GM12878 (cell line): Measurements from ENCODE around the gene TNRC6C. TPM values are rescaled to one million over a fixed set of nuclear protein-coding genes. Genes with fewer than 3 reads are reported as not detected.
"Not testable (repeated sequence)": the region's sequence is repeated elsewhere in the genome, so short reads cannot be mapped to it uniquely, and the experiment has no call there.

Experiments
- ATAC-seq: fragments of 200-7000 bp; cut with Tn5 transposase; 3 replicates; pipeline ENCODE4 v1.9.1; 2020; ENCODE audit warnings: mild to moderate bottlenecking, moderate library complexity
- BruUV-seq: library from RNA; stranded (reverse); fragments of 400-500 nt; replicated peaks from 2 replicates; lab custom pipeline; 2021; lab: Mats Ljungman, UMichigan
- CTCF ChIA-PET: fragments of 300-600 bp; sonication (Branson Sonifier 250); formaldehyde crosslinking; extraction: SDS; loops from one replicate; lab custom pipeline; 2021; ENCODE audit warnings: inconsistent platforms; lab: Yijun Ruan, JAX
- POLR2A ChIA-PET: fragments of 350-600 bp; formaldehyde crosslinking; extraction: SDS; loops from one replicate; lab custom pipeline; 2021; ENCODE audit warnings: inconsistent platforms; lab: Charles Lee
- RAD21 ChIA-PET: fragments of 300-600 bp; sonication (Branson Sonifier 250); formaldehyde crosslinking; loops from one replicate; lab custom pipeline; 2023; ENCODE audit warnings: antibody characterized with exemption; ENCODE audit not compliant: unreplicated experiment; lab: Charles Lee
- SMC1A ChIA-PET: fragments of 300-600 bp; sonication (Branson Sonifier 250); formaldehyde crosslinking; loops from one replicate; lab custom pipeline; 2023; ENCODE audit not compliant: unreplicated experiment, uncharacterized antibody; lab: Charles Lee
- DNase-seq: peaks from one replicate; pipeline ENCODE4 v3.0.0-alpha.2; 2011; ENCODE audit warnings: low read depth, low spot score
- FAIRE-seq: peaks from 3 replicates; lab custom pipeline; 2011; peaks lifted over from hg19 to GRCh38; lab: Jason Lieb, UNC
- H2AFZ ChIP-seq: 2 replicates; pipeline ENCODE4 v1.6.0; 2011; ENCODE audit warnings: low read depth, low read length, control low read depth; ENCODE audit not compliant: control insufficient read depth
- H3K27ac ChIP-seq: 2 replicates; pipeline ENCODE4 v1.5.1; 2011; ENCODE audit warnings: control low read depth; ENCODE audit not compliant: control insufficient read depth, insufficient read depth
- H3K27me3 ChIP-seq, 2 experiments: replicated peaks in 1 of 2; 2 replicates each; pipeline versions ENCODE4 v1.6.0 to v1.6.1; 2011; ENCODE audit warnings: low read length in 1 of 2; ENCODE audit not compliant: control insufficient read depth in 2 of 2, insufficient read depth in 2 of 2
- H3K36me3 ChIP-seq, 2 experiments: 2 replicates each; pipeline ENCODE4 v1.5.1; 2011; ENCODE audit warnings: low read length in 1 of 2; ENCODE audit not compliant: control insufficient read depth in 2 of 2, insufficient read depth in 2 of 2
- H3K4me1 ChIP-seq: 2 replicates; pipeline ENCODE4 v1.6.1; 2011; ENCODE audit warnings: mild to moderate bottlenecking, low read length, moderate library complexity, mixed read lengths; ENCODE audit not compliant: control insufficient read depth, insufficient read depth
- H3K4me2 ChIP-seq: 2 replicates; pipeline ENCODE4 v1.6.0; 2011; ENCODE audit warnings: control low read depth; ENCODE audit not compliant: control insufficient read depth, insufficient read depth
- H3K4me3 ChIP-seq: fragments of 200-600 bp; sonication (generic); 2 replicates; pipeline ENCODE4 v1.5.1; 2016
- H3K79me2 ChIP-seq: 2 replicates; pipeline ENCODE4 v1.6.0; 2011; ENCODE audit warnings: low read length; ENCODE audit not compliant: control insufficient read depth, insufficient read depth
- H3K9ac ChIP-seq: 2 replicates; pipeline ENCODE4 v1.8.0; 2011; ENCODE audit warnings: low read length, control low read depth, mixed read lengths; ENCODE audit not compliant: control insufficient read depth, insufficient read depth
- H3K9me3 ChIP-seq: replicated peaks from 3 replicates; pipeline ENCODE4 v1.5.1; 2011; ENCODE audit warnings: mild to moderate bottlenecking, low read length; ENCODE audit not compliant: control insufficient read depth, insufficient read depth
- H4K20me1 ChIP-seq: 2 replicates; pipeline ENCODE4 v1.6.0; 2011; ENCODE audit not compliant: control insufficient read depth, insufficient read depth
- BRCA1 ChIP-seq: IDR thresholded peaks from 2 replicates; pipeline ENCODE4 v1.6.1; 2011; ENCODE audit warnings: low read depth, low read length, improper control_type of control experiment
- GABPA ChIP-seq: IDR thresholded peaks from 2 replicates; pipeline ENCODE4 v1.6.1; 2014; ENCODE audit warnings: antibody characterized with exemption, low read depth, mild to moderate bottlenecking, inconsistent platforms
- HDAC2 ChIP-seq: fragments of 200-600 bp; sonication (generic); IDR thresholded peaks from 2 replicates; pipeline ENCODE4 v1.6.1; 2017
- MYB ChIP-seq: fragments of 150-350 bp; IDR thresholded peaks from 2 replicates; pipeline ENCODE4 v1.6.1; 2014; ENCODE audit warnings: mild to moderate bottlenecking, low read depth, low read length, borderline replicate concordance
- NFIC ChIP-seq: IDR thresholded peaks from 2 replicates; pipeline ENCODE4 v1.6.1; 2012; ENCODE audit warnings: low read depth, mild to moderate bottlenecking, inconsistent platforms, low read length, moderate library complexity
- NR2F1 ChIP-seq: fragments of 450-650 bp; conservative IDR thresholded peaks from 2 replicates; pipeline ENCODE4 v1.6.1; 2017; ENCODE audit warnings: mild to moderate bottlenecking
- RAD21 ChIP-seq: IDR thresholded peaks from 2 replicates; pipeline ENCODE4 v1.6.1; 2011; ENCODE audit warnings: mild to moderate bottlenecking, low read depth, low read length, moderate library complexity; ENCODE audit not compliant: insufficient read depth
- SMARCA5 ChIP-seq: fragments of 450-650 bp; IDR thresholded peaks from 2 replicates; pipeline ENCODE4 v1.6.1; 2017; ENCODE audit warnings: mild to moderate bottlenecking
- ZZZ3 ChIP-seq: IDR thresholded peaks from 2 replicates; pipeline ENCODE4 v1.6.1; 2011; ENCODE audit warnings: low read depth; ENCODE audit not compliant: control insufficient read depth, insufficient read length
- WGBS: methylation state at CpG from one replicate; pipeline ENCODE4 v1.1.6; 2016; ENCODE audit warnings: low lambda C conversion rate; ENCODE audit not compliant: insufficient replicate concordance, insufficient coverage; ENCODE audit errors: missing lambda C conversion rate; 5-methylcytosine and 5-hydroxymethylcytosine counted together
- in situ Hi-C: fragments of 300-500 bp; cut with MboI; formaldehyde crosslinking; loops from 9 replicates; pipeline ENCODE4 v1.14.3; 2018; ENCODE audit warnings: mixed read lengths
- intact Hi-C: fragments of 100-400 bp; cut with micrococcal nuclease; formaldehyde crosslinking; loops from one replicate; pipeline ENCODE4 v1.14.2; 2022; ENCODE audit not compliant: unreplicated experiment
- polyA plus RNA-seq, 11 experiments: library from polyadenylated mRNA; depleted of rRNA in 4 of 11; unstranded in 6 of 11; stranded (reverse) in 5 of 11; fragments of >200 nt; fragmentation: Nextera tagmentation in 4 of 11; fragmentation: Illumina TruSeq in 1 of 11; extraction: Ambion mirVana in 4 of 11; extraction: Trizol in 1 of 11; gene quantifications; 1 replicate in 1 of 11; 2 replicates in 10 of 11; pipeline versions ENCODE4 v1.2.1 to v1.2.3, GENCODE V29; 2011 to 2016; ENCODE audit warnings: inconsistent platforms in 2 of 11, missing spikeins in 2 of 11, low read depth in 1 of 11
- total RNA-seq, 4 experiments: library from RNA; depleted of rRNA in 3 of 4; stranded (reverse); fragments of >200 nt in 3 of 4; fragmentation: Illumina TruSeq in 1 of 4; extraction: Trizol in 1 of 4; gene quantifications; 2 replicates each; pipeline versions ENCODE4 v1.2.1 to v1.2.3, GENCODE V29; 2013 to 2021
- TF ChIP-seq, protein P1 (sequence below): fragments of 450-650 bp; IDR thresholded peaks from 2 replicates; pipeline ENCODE4 v1.6.1; 2017; ENCODE audit warnings: mild to moderate bottlenecking
- TF ChIP-seq, protein P2 (sequence below): fragments of 450-650 bp; IDR thresholded peaks from 2 replicates; pipeline ENCODE4 v1.6.1; 2016; ENCODE audit warnings: mild to moderate bottlenecking
- TF ChIP-seq, protein P3 (sequence below): IDR thresholded peaks from 2 replicates; pipeline ENCODE4 v1.6.1; 2011; ENCODE audit warnings: low read depth, mild to moderate bottlenecking, low read length, moderate library complexity, borderline replicate concordance; ENCODE audit errors: extremely low read depth
- TF ChIP-seq, protein P4 (sequence below): IDR thresholded peaks from 2 replicates; pipeline ENCODE4 v1.6.1; 2012; ENCODE audit warnings: low read depth, low read length, improper control_type of control experiment

TNRC6C gene
- total and polyA plus RNA-seq, 10 of the 15 experiments (the other 5 are each of a cell fraction or from before 2014, with no cell fraction given), result 0.40 to 6.1 (median 0.96) TPM

DNA sequence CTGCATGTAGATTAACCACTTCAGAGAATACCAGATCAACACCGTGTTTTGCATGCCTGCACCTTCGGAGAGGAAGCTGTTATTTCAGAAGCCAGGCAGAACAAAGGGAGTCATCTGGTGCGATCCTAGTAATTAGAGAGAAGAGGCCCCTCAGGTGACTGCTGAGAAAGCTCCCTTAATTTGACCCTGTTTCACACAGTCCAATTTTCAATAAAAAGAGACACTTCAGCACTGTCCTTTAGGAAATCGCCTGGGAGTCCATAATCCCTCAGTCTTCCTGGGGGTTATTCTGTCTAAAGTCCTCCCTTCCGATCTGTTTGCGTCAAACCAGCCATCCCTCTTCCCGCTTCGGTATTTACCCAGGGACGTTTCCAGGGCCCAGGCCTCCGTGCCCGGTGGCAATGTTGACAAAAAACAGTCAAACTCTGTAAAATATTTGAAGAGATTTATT, 23.4 kb upstream of the TNRC6C start:
- Histone ChIP-seq H3K4me1 (no peaks in the 10 kb centered on the region), H3K79me2 (no peaks in the 10 kb centered on the region), H3K4me3 (no peak overlapping the region), H2AFZ (no peak overlapping the region), H3K27ac (no peak overlapping the region), H3K9me3 (no peaks in the 10 kb centered on the region), H4K20me1 (no peaks in the 10 kb centered on the region), H3K36me3 (no peaks in the 10 kb centered on the region), H3K27me3 (peaks cover 1 to 2% of the 10 kb centered on the region in 2 experiments; a peak in 2 of 4 replicates), H3K4me2 (no peak overlapping the region), H3K9ac (no peak overlapping the region)
- ChIA-PET SMC1A (no interaction called here), CTCF (no interaction called here), RAD21 (no interaction called here), POLR2A (no interaction called here)
- ATAC-seq, result no peak
- WGBS, result 44% methylated on average over 11 of the region's 11 CpGs
- no peak for DNase-seq
- TF ChIP-seq HDAC2 (no peak), NFIC (no peak), SMARCA5 (no peak), ZZZ3 (no peak), RAD21 (no peak), GABPA (no peak), BRCA1 (no peak), NR2F1 (no peak), MYB (no peak)
- TF ChIP-seq, protein P1, sequence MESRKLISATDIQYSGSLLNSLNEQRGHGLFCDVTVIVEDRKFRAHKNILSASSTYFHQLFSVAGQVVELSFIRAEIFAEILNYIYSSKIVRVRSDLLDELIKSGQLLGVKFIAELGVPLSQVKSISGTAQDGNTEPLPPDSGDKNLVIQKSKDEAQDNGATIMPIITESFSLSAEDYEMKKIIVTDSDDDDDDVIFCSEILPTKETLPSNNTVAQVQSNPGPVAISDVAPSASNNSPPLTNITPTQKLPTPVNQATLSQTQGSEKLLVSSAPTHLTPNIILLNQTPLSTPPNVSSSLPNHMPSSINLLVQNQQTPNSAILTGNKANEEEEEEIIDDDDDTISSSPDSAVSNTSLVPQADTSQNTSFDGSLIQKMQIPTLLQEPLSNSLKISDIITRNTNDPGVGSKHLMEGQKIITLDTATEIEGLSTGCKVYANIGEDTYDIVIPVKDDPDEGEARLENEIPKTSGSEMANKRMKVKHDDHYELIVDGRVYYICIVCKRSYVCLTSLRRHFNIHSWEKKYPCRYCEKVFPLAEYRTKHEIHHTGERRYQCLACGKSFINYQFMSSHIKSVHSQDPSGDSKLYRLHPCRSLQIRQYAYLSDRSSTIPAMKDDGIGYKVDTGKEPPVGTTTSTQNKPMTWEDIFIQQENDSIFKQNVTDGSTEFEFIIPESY, result no peak
- TF ChIP-seq, protein P2, sequence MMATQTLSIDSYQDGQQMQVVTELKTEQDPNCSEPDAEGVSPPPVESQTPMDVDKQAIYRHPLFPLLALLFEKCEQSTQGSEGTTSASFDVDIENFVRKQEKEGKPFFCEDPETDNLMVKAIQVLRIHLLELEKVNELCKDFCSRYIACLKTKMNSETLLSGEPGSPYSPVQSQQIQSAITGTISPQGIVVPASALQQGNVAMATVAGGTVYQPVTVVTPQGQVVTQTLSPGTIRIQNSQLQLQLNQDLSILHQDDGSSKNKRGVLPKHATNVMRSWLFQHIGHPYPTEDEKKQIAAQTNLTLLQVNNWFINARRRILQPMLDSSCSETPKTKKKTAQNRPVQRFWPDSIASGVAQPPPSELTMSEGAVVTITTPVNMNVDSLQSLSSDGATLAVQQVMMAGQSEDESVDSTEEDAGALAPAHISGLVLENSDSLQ, result no peak
- TF ChIP-seq, protein P3, sequence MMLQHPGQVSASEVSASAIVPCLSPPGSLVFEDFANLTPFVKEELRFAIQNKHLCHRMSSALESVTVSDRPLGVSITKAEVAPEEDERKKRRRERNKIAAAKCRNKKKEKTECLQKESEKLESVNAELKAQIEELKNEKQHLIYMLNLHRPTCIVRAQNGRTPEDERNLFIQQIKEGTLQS, result no peak
- TF ChIP-seq, protein P4, sequence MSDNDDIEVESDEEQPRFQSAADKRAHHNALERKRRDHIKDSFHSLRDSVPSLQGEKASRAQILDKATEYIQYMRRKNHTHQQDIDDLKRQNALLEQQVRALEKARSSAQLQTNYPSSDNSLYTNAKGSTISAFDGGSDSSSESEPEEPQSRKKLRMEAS, result no peak
- no TSS peak for BruUV-seq
- intact Hi-C loops (no loop called here), in situ Hi-C loops (no loop called here)
- FAIRE-seq, result no peak

DNA sequence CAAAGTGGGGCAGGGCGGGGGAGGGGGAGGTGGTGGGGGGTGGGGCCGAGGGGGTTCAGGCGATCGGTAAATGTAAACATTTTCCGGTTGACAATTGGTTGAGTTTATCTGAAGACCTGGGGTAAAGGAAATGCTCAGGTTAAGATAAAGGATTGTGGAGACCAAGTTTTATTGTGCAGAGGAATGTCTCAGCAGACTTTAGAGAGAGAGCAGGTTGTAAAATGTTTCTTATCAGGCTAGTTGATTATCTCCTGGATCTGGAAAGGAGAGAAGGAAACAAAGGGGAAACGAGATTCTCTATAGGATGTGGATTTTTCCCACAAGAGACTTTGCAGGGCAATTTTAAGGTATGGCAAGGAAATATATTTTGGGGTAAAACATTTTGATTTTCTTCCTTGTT, 22.8 kb upstream of the TNRC6C start:
- WGBS, result 34% methylated on average over 6 of the region's 6 CpGs
- RAD21 ChIA-PET, ATAC-seq, FAIRE-seq, in situ Hi-C loops, SMC1A ChIA-PET, H4K20me1 ChIP-seq, DNase-seq, H3K4me2 ChIP-seq, H2AFZ ChIP-seq, H3K27me3 ChIP-seq, POLR2A ChIA-PET, H3K9me3 ChIP-seq, H3K79me2 ChIP-seq, intact Hi-C loops, H3K4me1 ChIP-seq, H3K9ac ChIP-seq, H3K4me3 ChIP-seq, H3K27ac ChIP-seq, BruUV-seq, H3K36me3 ChIP-seq: not testable (repeated sequence)
- CTCF ChIA-PET, result interaction anchor here (2.7 kb wide), 1 partner anchor 77 kb away, joined by 8 read pairs; no protein-coding TSS in a partner anchor
